AG10803 (cell line): ENCODE measurements around the gene GTF3C1.

Source experiments
- DNase-seq: peaks from one replicate; pipeline ENCODE4 v3.0.0; 2010; ENCODE audit warnings: low read depth
- H3K4me3 ChIP-seq: 2 replicates; pipeline ENCODE4 v1.5.1; 2011; ENCODE audit warnings: mild to moderate bottlenecking, low read length, control low read depth
- TF ChIP-seq, protein P1 (sequence below): conservative IDR thresholded peaks from 2 replicates; pipeline ENCODE4 v1.5.1; 2011; ENCODE audit warnings: mild to moderate bottlenecking, low read length, control low read depth, inconsistent platforms

Gene GTF3C1

DNA sequence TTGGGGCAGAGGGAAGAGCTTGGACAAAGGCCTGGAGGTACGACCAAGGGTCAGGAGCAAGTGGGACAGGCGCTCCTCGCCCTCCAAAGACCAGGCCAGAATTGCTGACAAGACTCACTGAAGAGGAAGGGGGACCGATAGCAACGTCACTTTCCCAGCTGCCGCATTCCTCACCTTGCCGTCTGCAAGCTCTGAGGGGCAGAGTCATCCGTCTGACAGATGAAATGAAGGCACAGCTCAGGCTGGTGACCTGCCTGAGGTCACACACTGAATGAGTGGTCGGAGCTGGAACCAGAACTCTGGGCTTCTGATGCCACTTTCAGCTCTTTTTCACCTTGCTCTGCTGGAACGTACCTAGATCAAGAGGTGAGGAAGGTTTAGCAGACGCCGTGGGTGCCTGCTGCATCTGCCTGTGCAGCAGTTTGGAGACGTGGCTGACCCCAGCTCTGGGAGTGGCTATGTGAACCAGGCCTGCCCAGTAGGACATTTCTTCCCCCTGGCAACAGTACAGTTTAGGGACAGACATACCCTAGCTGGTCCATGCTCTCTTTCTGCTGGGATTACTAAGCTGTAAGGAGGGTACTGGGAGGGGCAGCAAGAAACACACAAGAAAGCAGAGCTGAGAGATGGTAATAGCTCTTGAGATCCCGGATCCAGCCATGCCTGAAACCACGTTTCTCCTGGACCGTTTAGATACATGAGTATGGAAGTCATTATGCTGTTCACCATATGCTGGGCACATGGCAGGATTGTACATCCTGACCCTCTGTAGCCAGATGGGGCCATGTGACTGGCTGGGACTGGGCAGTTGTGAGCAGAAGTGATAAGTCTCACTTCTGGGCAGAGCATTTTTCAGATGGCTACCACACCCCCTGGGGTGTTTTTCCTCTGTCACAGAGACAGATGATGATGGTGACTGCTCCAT, 96.9 kb downstream of the GTF3C1 start:
- no peak overlapping the region for H3K4me3 ChIP-seq
- TF ChIP-seq, protein P1, sequence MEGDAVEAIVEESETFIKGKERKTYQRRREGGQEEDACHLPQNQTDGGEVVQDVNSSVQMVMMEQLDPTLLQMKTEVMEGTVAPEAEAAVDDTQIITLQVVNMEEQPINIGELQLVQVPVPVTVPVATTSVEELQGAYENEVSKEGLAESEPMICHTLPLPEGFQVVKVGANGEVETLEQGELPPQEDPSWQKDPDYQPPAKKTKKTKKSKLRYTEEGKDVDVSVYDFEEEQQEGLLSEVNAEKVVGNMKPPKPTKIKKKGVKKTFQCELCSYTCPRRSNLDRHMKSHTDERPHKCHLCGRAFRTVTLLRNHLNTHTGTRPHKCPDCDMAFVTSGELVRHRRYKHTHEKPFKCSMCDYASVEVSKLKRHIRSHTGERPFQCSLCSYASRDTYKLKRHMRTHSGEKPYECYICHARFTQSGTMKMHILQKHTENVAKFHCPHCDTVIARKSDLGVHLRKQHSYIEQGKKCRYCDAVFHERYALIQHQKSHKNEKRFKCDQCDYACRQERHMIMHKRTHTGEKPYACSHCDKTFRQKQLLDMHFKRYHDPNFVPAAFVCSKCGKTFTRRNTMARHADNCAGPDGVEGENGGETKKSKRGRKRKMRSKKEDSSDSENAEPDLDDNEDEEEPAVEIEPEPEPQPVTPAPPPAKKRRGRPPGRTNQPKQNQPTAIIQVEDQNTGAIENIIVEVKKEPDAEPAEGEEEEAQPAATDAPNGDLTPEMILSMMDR = no peak
- DNase-seq = peak; percentile 29

DNA sequence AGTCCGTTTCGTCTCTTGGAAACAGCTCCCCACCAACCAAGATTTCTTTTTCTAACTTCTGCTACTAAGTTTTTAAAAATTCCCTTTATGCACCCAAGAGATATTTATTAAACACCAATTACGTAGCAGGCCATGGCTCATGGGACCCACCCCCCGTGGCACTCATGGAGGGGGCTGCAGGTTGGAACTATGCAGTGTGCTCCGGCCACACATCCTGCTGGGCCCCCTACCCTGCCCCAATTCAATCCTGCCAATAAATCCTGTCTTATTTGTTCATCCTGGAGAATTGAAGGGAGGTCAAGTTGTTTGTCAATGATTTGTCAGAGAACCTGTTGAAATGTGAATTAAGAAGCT, 99.5 kb downstream of the GTF3C1 start:
- H3K4me3 ChIP-seq = no peak overlapping the region

DNA sequence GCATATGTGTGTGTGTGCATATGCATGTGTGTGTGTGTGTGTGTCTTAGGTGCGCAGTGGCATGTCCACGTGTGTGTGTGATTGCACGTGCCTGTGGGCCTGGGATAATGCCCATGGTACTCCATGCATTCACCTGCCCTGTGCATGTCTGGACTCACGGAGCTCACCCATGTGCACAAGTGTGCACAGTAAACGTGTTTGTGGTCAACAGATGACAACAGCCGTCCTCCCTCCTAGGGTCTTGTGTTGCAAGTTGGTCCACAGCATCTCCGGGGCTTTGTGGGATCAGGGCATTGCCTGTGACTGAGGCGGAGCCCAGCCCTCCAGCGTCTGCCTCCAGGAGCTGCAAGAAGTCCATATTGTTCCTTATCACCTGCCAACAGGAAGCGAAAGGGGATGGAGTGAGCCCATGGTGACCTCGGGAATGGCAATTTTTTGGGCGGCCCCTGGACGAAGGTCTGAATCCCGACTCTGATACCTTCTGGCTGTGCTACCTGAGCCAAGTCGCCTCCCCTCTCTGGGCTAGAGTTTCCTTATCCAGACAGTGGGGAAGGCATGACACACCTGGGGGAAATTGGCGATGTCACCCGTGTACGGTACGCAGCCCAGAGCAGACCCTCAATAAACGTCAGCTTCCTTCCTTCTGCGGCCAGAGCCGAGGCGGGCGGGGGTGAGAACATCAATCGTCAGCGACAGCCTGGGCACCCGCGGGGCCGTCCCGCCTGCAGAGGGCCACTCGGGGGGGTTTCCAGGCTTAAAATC, 100.1 kb downstream of the GTF3C1 start:
- DNase-seq = no peak

More for the DNA sequence above, 99.5 kb downstream of the GTF3C1 start:
- TF ChIP-seq, protein P1 = no peak
- DNase-seq = no peak

DNA sequence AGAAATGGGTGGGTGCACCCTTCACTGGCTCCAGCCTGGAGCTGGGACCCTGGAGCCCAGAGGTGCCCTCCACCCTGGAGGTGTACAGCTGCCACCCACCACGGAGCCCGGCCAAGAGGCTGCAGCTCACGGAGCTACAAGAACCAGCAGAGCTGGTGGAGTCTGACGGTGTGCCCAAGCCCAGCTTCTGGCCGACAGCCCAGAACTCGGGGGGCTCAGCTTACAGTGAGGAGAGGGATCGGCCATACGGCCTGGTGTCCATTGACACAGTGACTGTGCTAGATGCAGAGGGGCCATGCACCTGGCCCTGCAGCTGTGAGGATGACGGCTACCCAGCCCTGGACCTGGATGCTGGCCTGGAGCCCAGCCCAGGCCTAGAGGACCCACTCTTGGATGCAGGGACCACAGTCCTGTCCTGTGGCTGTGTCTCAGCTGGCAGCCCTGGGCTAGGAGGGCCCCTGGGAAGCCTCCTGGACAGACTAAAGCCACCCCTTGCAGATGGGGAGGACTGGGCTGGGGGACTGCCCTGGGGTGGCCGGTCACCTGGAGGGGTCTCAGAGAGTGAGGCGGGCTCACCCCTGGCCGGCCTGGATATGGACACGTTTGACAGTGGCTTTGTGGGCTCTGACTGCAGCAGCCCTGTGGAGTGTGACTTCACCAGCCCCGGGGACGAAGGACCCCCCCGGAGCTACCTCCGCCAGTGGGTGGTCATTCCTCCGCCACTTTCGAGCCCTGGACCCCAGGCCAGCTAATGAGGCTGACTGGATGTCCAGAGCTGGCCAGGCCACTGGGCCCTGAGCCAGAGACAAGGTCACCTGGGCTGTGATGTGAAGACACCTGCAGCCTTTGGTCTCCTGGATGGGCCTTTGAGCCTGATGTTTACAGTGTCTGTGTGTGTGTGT, 100.9 kb downstream of the GTF3C1 start:
- H3K4me3 ChIP-seq = no peak overlapping the region
- DNase-seq = no peak
- TF ChIP-seq, protein P1 = no peak

More for the DNA sequence above, 100.1 kb downstream of the GTF3C1 start:
- TF ChIP-seq, protein P1 = no peak
- H3K4me3 ChIP-seq = no peak overlapping the region

DNA sequence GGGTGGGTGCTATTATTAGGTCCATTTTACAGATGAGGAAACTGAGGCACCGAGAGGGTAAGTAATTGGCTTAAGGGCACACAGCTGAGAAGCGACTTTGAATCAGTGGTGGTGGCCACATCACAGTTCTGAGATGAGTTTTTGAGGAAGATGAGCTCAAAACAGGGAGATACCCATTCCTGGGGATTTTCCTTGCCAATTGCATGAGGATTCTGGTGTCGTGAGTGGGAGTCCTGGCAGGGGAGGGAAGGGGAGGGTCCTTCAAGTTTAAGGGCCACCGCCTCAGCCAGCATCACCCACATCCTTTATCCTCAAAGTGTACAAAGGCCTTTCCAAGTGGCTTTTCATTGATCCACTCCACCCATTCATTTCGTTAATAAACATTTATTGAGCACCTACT, 102.4 kb downstream of the GTF3C1 start:
- TF ChIP-seq, protein P1 = no peak
- no peak overlapping the region for H3K4me3 ChIP-seq
- no peak for DNase-seq

DNA sequence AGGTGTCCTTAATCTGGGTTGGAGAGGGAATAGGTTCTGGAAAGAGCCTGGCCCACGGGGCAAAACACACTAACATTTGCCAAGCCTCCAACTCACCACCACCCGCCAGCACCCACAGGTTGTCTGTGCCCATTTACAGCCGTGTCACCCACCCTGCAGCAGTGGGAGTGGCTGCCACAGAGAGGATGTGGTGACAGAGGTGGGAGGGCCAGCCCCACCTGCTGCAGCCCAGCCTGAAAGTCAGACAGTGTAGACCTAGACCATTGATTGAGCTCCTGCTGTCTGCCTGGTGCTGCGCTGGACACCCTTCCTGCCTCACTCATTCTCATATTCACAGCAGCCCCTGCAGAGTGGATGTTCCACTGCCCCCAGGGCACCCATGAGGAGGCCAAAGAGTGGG, 103.0 kb downstream of the GTF3C1 start:
- TF ChIP-seq, protein P1 = no peak
- no peak for DNase-seq
- H3K4me3 ChIP-seq = no peak overlapping the region
